SK-N-SH (cell line): ENCODE data around the gene SPINK9. TPM values are rescaled to one million over a fixed set of nuclear protein-coding genes. Genes with fewer than 3 reads are reported as not detected.

ENCODE experiments used
- CTCF ChIA-PET: fragments of 300-600, 350-600 bp; formaldehyde crosslinking; extraction: SDS; loops from one replicate; lab custom pipeline; 2021; lab: Yijun Ruan, JAX
- POLR2A ChIA-PET: fragments of 350-600 bp; sonication (Branson Sonifier 250); formaldehyde crosslinking; extraction: SDS; loops from one replicate; lab custom pipeline; 2020; ENCODE audit warnings: antibody characterized with exemption, inconsistent platforms; lab: Yijun Ruan, JAX
- DNase-seq: peaks from one replicate; pipeline ENCODE4 v3.0.0; 2012
- H2AFZ ChIP-seq: fragments of 200-600 bp; sonication (generic); 2 replicates; pipeline ENCODE4 v1.8.1; 2016; ENCODE audit warnings: antibody characterized with exemption, mild to moderate bottlenecking, low read depth
- H3F3A ChIP-seq: fragments of 200-600 bp; sonication (generic); replicated peaks from 2 replicates; pipeline ENCODE3; 2016; ENCODE audit warnings: antibody characterized with exemption, mild to moderate bottlenecking; ENCODE audit not compliant: insufficient read depth
- H3K27ac ChIP-seq, 2 experiments: fragments of 200-500 bp in 1 of 2; fragments of 200-600 bp in 1 of 2; sonication (Bioruptor generic) in 1 of 2; sonication (generic), shearing (Covaris generic) in 1 of 2; 2 replicates each; pipeline versions ENCODE4 v1.5.1 to v1.6.1; 2014 to 2016; ENCODE audit warnings: low read depth in 2 of 2, inconsistent platforms in 1 of 2, low read length in 1 of 2, mild to moderate bottlenecking in 1 of 2, mixed read lengths in 1 of 2
- H3K27me3 ChIP-seq: fragments of 200-600 bp; sonication (generic), shearing (Covaris generic); 2 replicates; pipeline ENCODE4 v1.6.1; 2016; ENCODE audit warnings: mixed run types; ENCODE audit not compliant: insufficient read depth
- H3K36me3 ChIP-seq, 2 experiments: fragments of 200-500 bp in 1 of 2; fragments of 200-600 bp in 1 of 2; sonication (Bioruptor generic) in 1 of 2; sonication (generic) in 1 of 2; replicated peaks in 1 of 2; 2 replicates each; pipeline versions ENCODE3 to v1.5.1; 2014 to 2016; ENCODE audit warnings: low read length in 1 of 2, mild to moderate bottlenecking in 1 of 2; ENCODE audit not compliant: insufficient read depth in 2 of 2, control insufficient read depth in 1 of 2
- H3K4me1 ChIP-seq, 2 experiments: fragments of 200-500 bp in 1 of 2; fragments of 200-600 bp in 1 of 2; sonication (Bioruptor generic) in 1 of 2; sonication (generic), shearing (Covaris generic) in 1 of 2; 2 replicates each; pipeline versions ENCODE4 v1.5.1 to v1.6.1; 2014 to 2016; ENCODE audit warnings: low read depth in 1 of 2, low read length in 1 of 2, mixed run types in 1 of 2; ENCODE audit not compliant: insufficient read depth in 2 of 2, control insufficient read depth in 1 of 2
- H3K4me2 ChIP-seq: fragments of 200-600 bp; sonication (generic), shearing (Covaris generic); 2 replicates; pipeline ENCODE4 v1.6.1; 2017; ENCODE audit warnings: mixed run types
- H3K4me3 ChIP-seq, 2 experiments: fragments of 200-500 bp in 1 of 2; fragments of 200-600 bp in 1 of 2; sonication (Bioruptor generic) in 1 of 2; sonication (generic), shearing (Covaris generic) in 1 of 2; 2 replicates each; pipeline versions ENCODE4 v1.5.1 to v1.8.1; 2014 to 2016; ENCODE audit warnings: low read depth in 2 of 2, inconsistent platforms in 1 of 2, low read length in 1 of 2, mild to moderate bottlenecking in 1 of 2, mixed read lengths in 1 of 2, moderate library complexity in 1 of 2
- H3K79me2 ChIP-seq: fragments of 200-600 bp; sonication (generic); 2 replicates; pipeline ENCODE4 v1.8.1; 2017; ENCODE audit warnings: mild to moderate bottlenecking; ENCODE audit not compliant: insufficient read depth
- H3K9ac ChIP-seq: fragments of 200-600 bp; sonication (generic); 2 replicates; pipeline ENCODE4 v1.6.1; 2017; ENCODE audit warnings: mixed run types
- H3K9me2 ChIP-seq: fragments of 200-600 bp; sonication (generic); 2 replicates; pipeline ENCODE4 v1.6.1; 2017; ENCODE audit warnings: mixed run types
- H3K9me3 ChIP-seq: fragments of 200-600 bp; sonication (generic); 2 replicates; pipeline ENCODE4 v1.6.1; 2017; ENCODE audit warnings: mixed run types, mild to moderate bottlenecking, moderate library complexity
- H4K20me1 ChIP-seq: fragments of 200-600 bp; sonication (generic); 2 replicates; pipeline ENCODE4 v1.6.1; 2017; ENCODE audit warnings: mild to moderate bottlenecking, mixed run types; ENCODE audit not compliant: insufficient read depth
- EZH2phosphoT487 ChIP-seq: fragments of 200-600 bp; sonication (generic); IDR thresholded peaks from 2 replicates; pipeline ENCODE4 v1.6.1; 2017; ENCODE audit warnings: low read depth, mixed run types, mild to moderate bottlenecking, antibody characterized with exemption, moderate library complexity, borderline replicate concordance
- FOSL2 ChIP-seq: IDR thresholded peaks from 2 replicates; pipeline ENCODE4 v1.4.0; 2012; ENCODE audit warnings: low read depth, mild to moderate bottlenecking, moderate library complexity, borderline replicate concordance
- FOXM1 ChIP-seq: IDR thresholded peaks from 2 replicates; pipeline ENCODE4 v1.4.0; 2012; ENCODE audit warnings: low read depth, mild to moderate bottlenecking
- GABPA ChIP-seq: IDR thresholded peaks from 2 replicates; pipeline ENCODE4 v1.4.0; 2012; ENCODE audit warnings: low read depth, mild to moderate bottlenecking
- JUND ChIP-seq: IDR thresholded peaks from 2 replicates; pipeline ENCODE4 v1.4.0; 2012
- MEF2A ChIP-seq: IDR thresholded peaks from 2 replicates; pipeline ENCODE4 v1.4.0; 2012; ENCODE audit warnings: low read depth, borderline replicate concordance
- NRF1 ChIP-seq: IDR thresholded peaks from 2 replicates; pipeline ENCODE4 v1.6.1; 2012; ENCODE audit warnings: low read depth, mild to moderate bottlenecking, low read length
- POLR2AphosphoS5 ChIP-seq: IDR thresholded peaks from 2 replicates; pipeline ENCODE4 v1.6.1; 2012; ENCODE audit warnings: low read depth, low read length
- RAD21 ChIP-seq: IDR thresholded peaks from 2 replicates; pipeline ENCODE4 v1.6.1; 2012; ENCODE audit warnings: mild to moderate bottlenecking, low read length
- RXRA ChIP-seq: IDR thresholded peaks from 2 replicates; pipeline ENCODE4 v1.4.0; 2012; ENCODE audit warnings: low read depth, mild to moderate bottlenecking, borderline replicate concordance
- SMC3 ChIP-seq: IDR thresholded peaks from 2 replicates; pipeline ENCODE4 v1.6.1; 2012; ENCODE audit warnings: low read depth, low read length, improper control_type of control experiment
- TAF1 ChIP-seq: IDR thresholded peaks from 2 replicates; pipeline ENCODE4 v1.6.1; 2012; ENCODE audit warnings: low read depth, mild to moderate bottlenecking, low read length, moderate library complexity, borderline replicate concordance
- TCF12 ChIP-seq: IDR thresholded peaks from 2 replicates; pipeline ENCODE4 v1.4.0; 2012
- TEAD4 ChIP-seq: IDR thresholded peaks from 2 replicates; pipeline ENCODE4 v1.4.0; 2012; ENCODE audit warnings: mild to moderate bottlenecking, borderline replicate concordance; ENCODE audit not compliant: insufficient read depth
- YY1 ChIP-seq: IDR thresholded peaks from 2 replicates; pipeline ENCODE4 v1.4.0; 2012; ENCODE audit warnings: low read depth, mild to moderate bottlenecking
- WGBS: methylation state at CpG from one replicate; pipeline ENCODE4 v1.1.6; 2017; ENCODE audit warnings: low lambda C conversion rate; 5-methylcytosine and 5-hydroxymethylcytosine counted together
- polyA plus RNA-seq, 3 experiments: library from polyadenylated mRNA; depleted of rRNA; stranded (reverse); fragments of >200 nt; gene quantifications; 2 replicates each; pipeline ENCODE4 v1.2.3, GENCODE V29; 2012
- TF ChIP-seq, protein P1 (sequence below): IDR thresholded peaks from 2 replicates; pipeline ENCODE4 v1.4.0; 2012; ENCODE audit warnings: low read depth, borderline replicate concordance
- TF ChIP-seq, protein P2 (sequence below): IDR thresholded peaks from 2 replicates; pipeline ENCODE4; 2012
- TF ChIP-seq, protein P3 (sequence below): fragments of 200-600 bp; sonication (generic); IDR thresholded peaks from 2 replicates; pipeline ENCODE4 v1.6.1; 2017; ENCODE audit warnings: antibody characterized with exemption, mild to moderate bottlenecking, moderate library complexity
- TF ChIP-seq, protein P4 (sequence below): fragments of 150-350 bp; IDR thresholded peaks from 2 replicates; pipeline ENCODE4 v1.6.1; 2017; ENCODE audit warnings: antibody characterized with exemption, low read length, low read depth, borderline replicate concordance
- TF ChIP-seq, protein P5 (sequence below): IDR thresholded peaks from 2 replicates; pipeline ENCODE4 v1.4.0; 2012; ENCODE audit warnings: low read depth

SPINK9 gene
- polyA plus RNA-seq, 1 of the 3 experiments (the other 2 are of a cell fraction): not detected

DNA sequence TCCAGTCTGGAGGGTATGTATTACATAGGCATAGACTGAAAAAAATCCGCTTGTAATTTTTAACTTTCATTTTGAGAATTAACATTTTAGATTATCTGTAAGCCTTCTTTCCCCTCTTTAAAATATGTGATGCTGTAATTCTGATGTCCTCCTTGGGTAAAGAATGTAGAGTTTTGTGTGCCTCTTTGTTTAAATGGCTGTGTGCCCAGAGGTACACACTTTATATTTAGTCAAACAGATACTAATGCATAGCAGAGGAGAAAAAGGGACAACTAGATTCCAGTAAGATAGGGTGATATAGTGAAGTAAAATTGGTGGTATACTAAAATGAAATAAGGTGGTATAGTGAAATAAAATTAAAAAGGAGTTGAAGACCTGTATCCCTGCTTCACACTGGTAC lies 49.7 kb downstream of the SPINK9 start:
- no peak for DNase-seq
- peaks cover 63% of the 10 kb centered on the region for H3K79me2 ChIP-seq
- H2AFZ ChIP-seq: no peak overlapping the region
- H3K27ac ChIP-seq: peak overlapping the region in 1 of 2 experiments; percentile 82; a peak in 1 of 4 replicates
- H4K20me1 ChIP-seq: peaks cover 29% of the 10 kb centered on the region
- POLR2A ChIA-PET: no interaction called here
- CTCF ChIA-PET: interaction anchor here (1.0 to 1.6 kb wide), 2 partner anchors 42 to 347 kb away, joined by 3 to 9 read pairs; no protein-coding TSS in a partner anchor
- no peaks in the 10 kb centered on the region for H3F3A ChIP-seq
- H3K9ac ChIP-seq: peak overlapping the region; percentile 94; the same call in 1 of the 2 replicates
- 97% methylated on average over 1 of the region's 1 CpG for WGBS
- peak overlapping the region; percentile 84 for H3K4me2 ChIP-seq
- peaks cover 8 to 19% of the 10 kb centered on the region in 2 experiments; a peak in 3 of 4 replicates for H3K4me1 ChIP-seq
- no peaks in the 10 kb centered on the region for H3K27me3 ChIP-seq
- no peak for TF ChIP-seq YY1
- TF ChIP-seq SMC3: no peak
- TF ChIP-seq, protein P1, sequence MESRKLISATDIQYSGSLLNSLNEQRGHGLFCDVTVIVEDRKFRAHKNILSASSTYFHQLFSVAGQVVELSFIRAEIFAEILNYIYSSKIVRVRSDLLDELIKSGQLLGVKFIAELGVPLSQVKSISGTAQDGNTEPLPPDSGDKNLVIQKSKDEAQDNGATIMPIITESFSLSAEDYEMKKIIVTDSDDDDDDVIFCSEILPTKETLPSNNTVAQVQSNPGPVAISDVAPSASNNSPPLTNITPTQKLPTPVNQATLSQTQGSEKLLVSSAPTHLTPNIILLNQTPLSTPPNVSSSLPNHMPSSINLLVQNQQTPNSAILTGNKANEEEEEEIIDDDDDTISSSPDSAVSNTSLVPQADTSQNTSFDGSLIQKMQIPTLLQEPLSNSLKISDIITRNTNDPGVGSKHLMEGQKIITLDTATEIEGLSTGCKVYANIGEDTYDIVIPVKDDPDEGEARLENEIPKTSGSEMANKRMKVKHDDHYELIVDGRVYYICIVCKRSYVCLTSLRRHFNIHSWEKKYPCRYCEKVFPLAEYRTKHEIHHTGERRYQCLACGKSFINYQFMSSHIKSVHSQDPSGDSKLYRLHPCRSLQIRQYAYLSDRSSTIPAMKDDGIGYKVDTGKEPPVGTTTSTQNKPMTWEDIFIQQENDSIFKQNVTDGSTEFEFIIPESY: no peak
- TF ChIP-seq, protein P2, sequence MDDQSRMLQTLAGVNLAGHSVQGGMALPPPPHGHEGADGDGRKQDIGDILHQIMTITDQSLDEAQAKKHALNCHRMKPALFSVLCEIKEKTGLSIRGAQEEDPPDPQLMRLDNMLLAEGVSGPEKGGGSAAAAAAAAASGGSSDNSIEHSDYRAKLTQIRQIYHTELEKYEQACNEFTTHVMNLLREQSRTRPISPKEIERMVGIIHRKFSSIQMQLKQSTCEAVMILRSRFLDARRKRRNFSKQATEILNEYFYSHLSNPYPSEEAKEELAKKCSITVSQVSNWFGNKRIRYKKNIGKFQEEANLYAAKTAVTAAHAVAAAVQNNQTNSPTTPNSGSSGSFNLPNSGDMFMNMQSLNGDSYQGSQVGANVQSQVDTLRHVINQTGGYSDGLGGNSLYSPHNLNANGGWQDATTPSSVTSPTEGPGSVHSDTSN: no peak
- no peak for TF ChIP-seq RAD21
- TF ChIP-seq RXRA: no peak
- TF ChIP-seq TCF12: no peak
- no peak for TF ChIP-seq FOSL2
- no peak for TF ChIP-seq JUND
- no peak for TF ChIP-seq TEAD4
- TF ChIP-seq GABPA: no peak
- TF ChIP-seq, protein P3, sequence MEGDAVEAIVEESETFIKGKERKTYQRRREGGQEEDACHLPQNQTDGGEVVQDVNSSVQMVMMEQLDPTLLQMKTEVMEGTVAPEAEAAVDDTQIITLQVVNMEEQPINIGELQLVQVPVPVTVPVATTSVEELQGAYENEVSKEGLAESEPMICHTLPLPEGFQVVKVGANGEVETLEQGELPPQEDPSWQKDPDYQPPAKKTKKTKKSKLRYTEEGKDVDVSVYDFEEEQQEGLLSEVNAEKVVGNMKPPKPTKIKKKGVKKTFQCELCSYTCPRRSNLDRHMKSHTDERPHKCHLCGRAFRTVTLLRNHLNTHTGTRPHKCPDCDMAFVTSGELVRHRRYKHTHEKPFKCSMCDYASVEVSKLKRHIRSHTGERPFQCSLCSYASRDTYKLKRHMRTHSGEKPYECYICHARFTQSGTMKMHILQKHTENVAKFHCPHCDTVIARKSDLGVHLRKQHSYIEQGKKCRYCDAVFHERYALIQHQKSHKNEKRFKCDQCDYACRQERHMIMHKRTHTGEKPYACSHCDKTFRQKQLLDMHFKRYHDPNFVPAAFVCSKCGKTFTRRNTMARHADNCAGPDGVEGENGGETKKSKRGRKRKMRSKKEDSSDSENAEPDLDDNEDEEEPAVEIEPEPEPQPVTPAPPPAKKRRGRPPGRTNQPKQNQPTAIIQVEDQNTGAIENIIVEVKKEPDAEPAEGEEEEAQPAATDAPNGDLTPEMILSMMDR: no peak
- no peak for TF ChIP-seq NRF1
- TF ChIP-seq, protein P4, sequence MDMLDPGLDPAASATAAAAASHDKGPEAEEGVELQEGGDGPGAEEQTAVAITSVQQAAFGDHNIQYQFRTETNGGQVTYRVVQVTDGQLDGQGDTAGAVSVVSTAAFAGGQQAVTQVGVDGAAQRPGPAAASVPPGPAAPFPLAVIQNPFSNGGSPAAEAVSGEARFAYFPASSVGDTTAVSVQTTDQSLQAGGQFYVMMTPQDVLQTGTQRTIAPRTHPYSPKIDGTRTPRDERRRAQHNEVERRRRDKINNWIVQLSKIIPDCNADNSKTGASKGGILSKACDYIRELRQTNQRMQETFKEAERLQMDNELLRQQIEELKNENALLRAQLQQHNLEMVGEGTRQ: no peak
- no peak for TF ChIP-seq MEF2A
- TF ChIP-seq EZH2phosphoT487: no peak
- TF ChIP-seq POLR2AphosphoS5: no peak
- TF ChIP-seq FOXM1: no peak
- no peak for TF ChIP-seq TAF1
- TF ChIP-seq, protein P5, sequence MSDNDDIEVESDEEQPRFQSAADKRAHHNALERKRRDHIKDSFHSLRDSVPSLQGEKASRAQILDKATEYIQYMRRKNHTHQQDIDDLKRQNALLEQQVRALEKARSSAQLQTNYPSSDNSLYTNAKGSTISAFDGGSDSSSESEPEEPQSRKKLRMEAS: no peak
- H3K9me2 ChIP-seq: no peaks in the 10 kb centered on the region
- peaks cover 10 to 17% of the 10 kb centered on the region in 2 experiments for H3K36me3 ChIP-seq
- H3K9me3 ChIP-seq: no peaks in the 10 kb centered on the region
- peak overlapping the region; percentile 87 to 95; a peak in 3 of 4 replicates for H3K4me3 ChIP-seq
